GM23338 (cell line): ENCODE measurements around the gene COG6.

Experiments
- CREB1 ChIP-seq: fragments of 250-450 bp; sonication (Bioruptor Pico); IDR thresholded peaks from 2 replicates; pipeline ENCODE4 v1.5.0; 2020; ENCODE audit warnings: low read depth, mild to moderate bottlenecking, moderate library complexity
- EZH2 ChIP-seq: fragments of 200-600 bp; sonication (generic); IDR thresholded peaks from one replicate; pipeline ENCODE4 v1.8.0; 2017; ENCODE audit warnings: antibody characterized with exemption, mild to moderate bottlenecking, low read depth; ENCODE audit not compliant: unreplicated experiment
- EZH2phosphoT487 ChIP-seq: fragments of 200-600 bp; sonication (generic); IDR thresholded peaks from one replicate; pipeline ENCODE4 v1.8.1; 2018; ENCODE audit warnings: antibody characterized with exemption; ENCODE audit not compliant: unreplicated experiment
- POLR2AphosphoS5 ChIP-seq: IDR thresholded peaks from 2 replicates; pipeline ENCODE4 v1.6.1; 2016; ENCODE audit warnings: antibody characterized with exemption, low read depth
- TF ChIP-seq, protein P1 (sequence below), 2 experiments: fragments of 200-600 bp in 1 of 2; sonication (generic) in 1 of 2; conservative IDR thresholded peaks; 2 replicates each; pipeline versions ENCODE4 v1.5.1 to v1.6.1; 2016 to 2017; ENCODE audit warnings: antibody characterized with exemption in 2 of 2, low read depth in 2 of 2, mild to moderate bottlenecking in 2 of 2, moderate library complexity in 1 of 2
- TF ChIP-seq, protein P2 (sequence below): IDR thresholded peaks from one replicate; pipeline ENCODE4 v1.6.1; 2018; ENCODE audit warnings: antibody characterized with exemption; ENCODE audit not compliant: unreplicated experiment
- TF ChIP-seq, protein P3 (sequence below): IDR thresholded peaks from 2 replicates; pipeline ENCODE4 v1.6.1; 2016; ENCODE audit warnings: antibody characterized with exemption
- TF ChIP-seq, protein P4 (sequence below): fragments of 250-450 bp; sonication (Bioruptor Pico); IDR thresholded peaks from 2 replicates; pipeline ENCODE4 v1.5.0; 2020; ENCODE audit warnings: mild to moderate bottlenecking, moderate library complexity

DNA sequence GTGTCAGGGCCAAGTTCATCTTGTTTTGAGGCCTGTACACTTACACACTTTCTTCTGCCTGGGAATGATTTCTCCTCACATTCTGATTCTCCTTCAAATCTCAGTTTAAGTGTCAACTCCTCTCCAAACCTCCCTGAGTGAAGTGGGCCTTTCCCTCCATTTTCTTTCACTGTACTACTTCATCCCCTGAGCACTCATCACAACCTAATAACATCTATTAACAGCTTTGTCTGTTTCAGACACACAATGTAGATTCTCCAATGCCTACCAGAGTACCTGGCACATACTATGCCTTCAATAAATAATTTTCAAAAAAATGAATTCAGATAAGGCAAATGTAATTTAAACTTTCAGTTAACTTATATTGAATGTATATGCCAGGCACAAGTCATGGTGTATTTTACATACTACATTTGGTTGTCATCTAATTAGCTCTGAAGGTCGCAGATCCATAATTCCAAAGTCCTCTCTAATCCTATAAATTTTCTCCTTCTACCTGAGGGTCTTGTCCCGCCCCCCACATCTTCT is 357 bp upstream of the COG6 start:
- TF ChIP-seq, protein P1, sequence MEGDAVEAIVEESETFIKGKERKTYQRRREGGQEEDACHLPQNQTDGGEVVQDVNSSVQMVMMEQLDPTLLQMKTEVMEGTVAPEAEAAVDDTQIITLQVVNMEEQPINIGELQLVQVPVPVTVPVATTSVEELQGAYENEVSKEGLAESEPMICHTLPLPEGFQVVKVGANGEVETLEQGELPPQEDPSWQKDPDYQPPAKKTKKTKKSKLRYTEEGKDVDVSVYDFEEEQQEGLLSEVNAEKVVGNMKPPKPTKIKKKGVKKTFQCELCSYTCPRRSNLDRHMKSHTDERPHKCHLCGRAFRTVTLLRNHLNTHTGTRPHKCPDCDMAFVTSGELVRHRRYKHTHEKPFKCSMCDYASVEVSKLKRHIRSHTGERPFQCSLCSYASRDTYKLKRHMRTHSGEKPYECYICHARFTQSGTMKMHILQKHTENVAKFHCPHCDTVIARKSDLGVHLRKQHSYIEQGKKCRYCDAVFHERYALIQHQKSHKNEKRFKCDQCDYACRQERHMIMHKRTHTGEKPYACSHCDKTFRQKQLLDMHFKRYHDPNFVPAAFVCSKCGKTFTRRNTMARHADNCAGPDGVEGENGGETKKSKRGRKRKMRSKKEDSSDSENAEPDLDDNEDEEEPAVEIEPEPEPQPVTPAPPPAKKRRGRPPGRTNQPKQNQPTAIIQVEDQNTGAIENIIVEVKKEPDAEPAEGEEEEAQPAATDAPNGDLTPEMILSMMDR (conservative IDR thresholded peaks at IDR 0.05; ENCODE audit: low read depth in 2 of 2), result no peak
- no peak for TF ChIP-seq EZH2
- no peak for TF ChIP-seq POLR2AphosphoS5
- TF ChIP-seq CREB1, result no peak
- TF ChIP-seq, protein P2, sequence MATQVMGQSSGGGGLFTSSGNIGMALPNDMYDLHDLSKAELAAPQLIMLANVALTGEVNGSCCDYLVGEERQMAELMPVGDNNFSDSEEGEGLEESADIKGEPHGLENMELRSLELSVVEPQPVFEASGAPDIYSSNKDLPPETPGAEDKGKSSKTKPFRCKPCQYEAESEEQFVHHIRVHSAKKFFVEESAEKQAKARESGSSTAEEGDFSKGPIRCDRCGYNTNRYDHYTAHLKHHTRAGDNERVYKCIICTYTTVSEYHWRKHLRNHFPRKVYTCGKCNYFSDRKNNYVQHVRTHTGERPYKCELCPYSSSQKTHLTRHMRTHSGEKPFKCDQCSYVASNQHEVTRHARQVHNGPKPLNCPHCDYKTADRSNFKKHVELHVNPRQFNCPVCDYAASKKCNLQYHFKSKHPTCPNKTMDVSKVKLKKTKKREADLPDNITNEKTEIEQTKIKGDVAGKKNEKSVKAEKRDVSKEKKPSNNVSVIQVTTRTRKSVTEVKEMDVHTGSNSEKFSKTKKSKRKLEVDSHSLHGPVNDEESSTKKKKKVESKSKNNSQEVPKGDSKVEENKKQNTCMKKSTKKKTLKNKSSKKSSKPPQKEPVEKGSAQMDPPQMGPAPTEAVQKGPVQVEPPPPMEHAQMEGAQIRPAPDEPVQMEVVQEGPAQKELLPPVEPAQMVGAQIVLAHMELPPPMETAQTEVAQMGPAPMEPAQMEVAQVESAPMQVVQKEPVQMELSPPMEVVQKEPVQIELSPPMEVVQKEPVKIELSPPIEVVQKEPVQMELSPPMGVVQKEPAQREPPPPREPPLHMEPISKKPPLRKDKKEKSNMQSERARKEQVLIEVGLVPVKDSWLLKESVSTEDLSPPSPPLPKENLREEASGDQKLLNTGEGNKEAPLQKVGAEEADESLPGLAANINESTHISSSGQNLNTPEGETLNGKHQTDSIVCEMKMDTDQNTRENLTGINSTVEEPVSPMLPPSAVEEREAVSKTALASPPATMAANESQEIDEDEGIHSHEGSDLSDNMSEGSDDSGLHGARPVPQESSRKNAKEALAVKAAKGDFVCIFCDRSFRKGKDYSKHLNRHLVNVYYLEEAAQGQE, result no peak
- no peak for TF ChIP-seq EZH2phosphoT487
- TF ChIP-seq, protein P3, sequence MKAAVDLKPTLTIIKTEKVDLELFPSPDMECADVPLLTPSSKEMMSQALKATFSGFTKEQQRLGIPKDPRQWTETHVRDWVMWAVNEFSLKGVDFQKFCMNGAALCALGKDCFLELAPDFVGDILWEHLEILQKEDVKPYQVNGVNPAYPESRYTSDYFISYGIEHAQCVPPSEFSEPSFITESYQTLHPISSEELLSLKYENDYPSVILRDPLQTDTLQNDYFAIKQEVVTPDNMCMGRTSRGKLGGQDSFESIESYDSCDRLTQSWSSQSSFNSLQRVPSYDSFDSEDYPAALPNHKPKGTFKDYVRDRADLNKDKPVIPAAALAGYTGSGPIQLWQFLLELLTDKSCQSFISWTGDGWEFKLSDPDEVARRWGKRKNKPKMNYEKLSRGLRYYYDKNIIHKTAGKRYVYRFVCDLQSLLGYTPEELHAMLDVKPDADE, result no peak
- TF ChIP-seq, protein P4, sequence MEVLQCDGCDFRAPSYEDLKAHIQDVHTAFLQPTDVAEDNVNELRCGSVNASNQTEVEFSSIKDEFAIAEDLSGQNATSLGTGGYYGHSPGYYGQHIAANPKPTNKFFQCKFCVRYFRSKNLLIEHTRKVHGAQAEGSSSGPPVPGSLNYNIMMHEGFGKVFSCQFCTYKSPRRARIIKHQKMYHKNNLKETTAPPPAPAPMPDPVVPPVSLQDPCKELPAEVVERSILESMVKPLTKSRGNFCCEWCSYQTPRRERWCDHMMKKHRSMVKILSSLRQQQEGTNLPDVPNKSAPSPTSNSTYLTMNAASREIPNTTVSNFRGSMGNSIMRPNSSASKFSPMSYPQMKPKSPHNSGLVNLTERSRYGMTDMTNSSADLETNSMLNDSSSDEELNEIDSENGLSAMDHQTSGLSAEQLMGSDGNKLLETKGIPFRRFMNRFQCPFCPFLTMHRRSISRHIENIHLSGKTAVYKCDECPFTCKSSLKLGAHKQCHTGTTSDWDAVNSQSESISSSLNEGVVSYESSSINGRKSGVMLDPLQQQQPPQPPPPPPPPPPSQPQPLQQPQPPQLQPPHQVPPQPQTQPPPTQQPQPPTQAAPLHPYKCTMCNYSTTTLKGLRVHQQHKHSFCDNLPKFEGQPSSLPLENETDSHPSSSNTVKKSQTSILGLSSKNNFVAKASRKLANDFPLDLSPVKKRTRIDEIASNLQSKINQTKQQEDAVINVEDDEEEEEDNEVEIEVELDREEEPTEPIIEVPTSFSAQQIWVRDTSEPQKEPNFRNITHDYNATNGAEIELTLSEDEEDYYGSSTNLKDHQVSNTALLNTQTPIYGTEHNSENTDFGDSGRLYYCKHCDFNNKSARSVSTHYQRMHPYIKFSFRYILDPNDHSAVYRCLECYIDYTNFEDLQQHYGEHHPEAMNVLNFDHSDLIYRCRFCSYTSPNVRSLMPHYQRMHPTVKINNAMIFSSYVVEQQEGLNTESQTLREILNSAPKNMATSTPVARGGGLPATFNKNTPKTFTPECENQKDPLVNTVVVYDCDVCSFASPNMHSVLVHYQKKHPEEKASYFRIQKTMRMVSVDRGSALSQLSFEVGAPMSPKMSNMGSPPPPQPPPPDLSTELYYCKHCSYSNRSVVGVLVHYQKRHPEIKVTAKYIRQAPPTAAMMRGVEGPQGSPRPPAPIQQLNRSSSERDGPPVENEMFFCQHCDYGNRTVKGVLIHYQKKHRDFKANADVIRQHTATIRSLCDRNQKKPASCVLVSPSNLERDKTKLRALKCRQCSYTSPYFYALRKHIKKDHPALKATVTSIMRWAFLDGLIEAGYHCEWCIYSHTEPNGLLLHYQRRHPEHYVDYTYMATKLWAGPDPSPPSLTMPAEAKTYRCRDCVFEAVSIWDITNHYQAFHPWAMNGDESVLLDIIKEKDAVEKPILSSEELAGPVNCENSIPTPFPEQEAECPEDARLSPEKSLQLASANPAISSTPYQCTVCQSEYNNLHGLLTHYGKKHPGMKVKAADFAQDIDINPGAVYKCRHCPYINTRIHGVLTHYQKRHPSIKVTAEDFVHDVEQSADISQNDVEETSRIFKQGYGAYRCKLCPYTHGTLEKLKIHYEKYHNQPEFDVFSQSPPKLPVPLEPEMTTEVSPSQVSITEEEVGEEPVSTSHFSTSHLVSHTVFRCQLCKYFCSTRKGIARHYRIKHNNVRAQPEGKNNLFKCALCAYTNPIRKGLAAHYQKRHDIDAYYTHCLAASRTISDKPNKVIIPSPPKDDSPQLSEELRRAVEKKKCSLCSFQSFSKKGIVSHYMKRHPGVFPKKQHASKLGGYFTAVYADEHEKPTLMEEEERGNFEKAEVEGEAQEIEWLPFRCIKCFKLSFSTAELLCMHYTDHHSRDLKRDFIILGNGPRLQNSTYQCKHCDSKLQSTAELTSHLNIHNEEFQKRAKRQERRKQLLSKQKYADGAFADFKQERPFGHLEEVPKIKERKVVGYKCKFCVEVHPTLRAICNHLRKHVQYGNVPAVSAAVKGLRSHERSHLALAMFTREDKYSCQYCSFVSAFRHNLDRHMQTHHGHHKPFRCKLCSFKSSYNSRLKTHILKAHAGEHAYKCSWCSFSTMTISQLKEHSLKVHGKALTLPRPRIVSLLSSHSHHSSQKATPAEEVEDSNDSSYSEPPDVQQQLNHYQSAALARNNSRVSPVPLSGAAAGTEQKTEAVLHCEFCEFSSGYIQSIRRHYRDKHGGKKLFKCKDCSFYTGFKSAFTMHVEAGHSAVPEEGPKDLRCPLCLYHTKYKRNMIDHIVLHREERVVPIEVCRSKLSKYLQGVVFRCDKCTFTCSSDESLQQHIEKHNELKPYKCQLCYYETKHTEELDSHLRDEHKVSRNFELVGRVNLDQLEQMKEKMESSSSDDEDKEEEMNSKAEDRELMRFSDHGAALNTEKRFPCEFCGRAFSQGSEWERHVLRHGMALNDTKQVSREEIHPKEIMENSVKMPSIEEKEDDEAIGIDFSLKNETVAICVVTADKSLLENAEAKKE (CRISPR knock-in tag), result no peak
